Hepatocyte (in vitro differentiated cells): Measurements from ENCODE around the gene CIAO2B. TPM values are rescaled to one million over a fixed set of nuclear protein-coding genes. Genes with fewer than 3 reads are reported as not detected.

Experiments
- DNase-seq: peaks from one replicate; pipeline ENCODE4 v3.0.0-alpha.2; 2016; ENCODE audit warnings: low spot score
- H2AFZ ChIP-seq: fragments of 200-600 bp; sonication (generic); 2 replicates; pipeline ENCODE4 v1.6.0; 2016; ENCODE audit warnings: antibody characterized with exemption, mild to moderate bottlenecking
- H3K27ac ChIP-seq: fragments of 200-600 bp; sonication (generic); 2 replicates; pipeline ENCODE4 v1.5.1; 2016; ENCODE audit warnings: mild to moderate bottlenecking
- H3K27me3 ChIP-seq: fragments of 200-600 bp; sonication (generic); 2 replicates; pipeline ENCODE4 v1.6.1; 2016
- H3K36me3 ChIP-seq: fragments of 200-600 bp; sonication (generic); replicated peaks from 2 replicates; pipeline ENCODE4 v1.5.1; 2016; ENCODE audit warnings: low read depth; ENCODE audit not compliant: insufficient read depth
- H3K4me1 ChIP-seq: fragments of 200-600 bp; sonication (generic); 2 replicates; pipeline ENCODE4 v1.5.1; 2016; ENCODE audit warnings: mild to moderate bottlenecking, moderate library complexity; ENCODE audit not compliant: insufficient read depth
- H3K4me2 ChIP-seq: fragments of 200-600 bp; sonication (generic); 2 replicates; pipeline ENCODE4 v1.6.0; 2016
- H3K4me3 ChIP-seq: fragments of 200-600 bp; sonication (generic); 2 replicates; pipeline ENCODE4 v1.5.1; 2016; ENCODE audit warnings: mild to moderate bottlenecking
- H3K79me2 ChIP-seq: fragments of 200-600 bp; sonication (generic); 2 replicates; pipeline ENCODE4 v1.6.0; 2017; ENCODE audit warnings: mild to moderate bottlenecking
- H3K9me2 ChIP-seq: fragments of 200-600 bp; sonication (generic); replicated peaks from 2 replicates; pipeline ENCODE4 v1.6.0; 2017; ENCODE audit warnings: mild to moderate bottlenecking; ENCODE audit not compliant: insufficient read depth
- H3K9me3 ChIP-seq: fragments of 200-600 bp; sonication (generic); 2 replicates; pipeline ENCODE4 v1.5.1; 2016; ENCODE audit warnings: low read depth, mild to moderate bottlenecking
- H4K20me1 ChIP-seq: fragments of 200-600 bp; sonication (generic); 2 replicates; pipeline ENCODE4 v1.6.0; 2016; ENCODE audit warnings: mild to moderate bottlenecking; ENCODE audit not compliant: insufficient read depth, poor library complexity, severe bottlenecking
- CTCF ChIP-seq: fragments of 200-600 bp; sonication (generic); IDR thresholded peaks from 2 replicates; pipeline ENCODE4 v1.5.1; 2016; ENCODE audit warnings: antibody characterized with exemption, mild to moderate bottlenecking; ENCODE audit not compliant: poor library complexity
- EZH2 ChIP-seq: fragments of 200-600 bp; sonication (generic); IDR thresholded peaks from 2 replicates; pipeline ENCODE4 v1.6.1; 2016; ENCODE audit warnings: antibody characterized with exemption, mild to moderate bottlenecking, borderline replicate concordance
- EZH2phosphoT487 ChIP-seq: fragments of 200-600 bp; sonication (generic); IDR thresholded peaks from one replicate; pipeline ENCODE4 v1.6.1; 2018; ENCODE audit warnings: antibody characterized with exemption, mild to moderate bottlenecking, low read depth, moderate library complexity; ENCODE audit not compliant: unreplicated experiment, severe bottlenecking
- WGBS: methylation state at CpG from one replicate; pipeline ENCODE4 v1.1.6; 2016; ENCODE audit warnings: low lambda C conversion rate; ENCODE audit errors: missing lambda C conversion rate; 5-methylcytosine and 5-hydroxymethylcytosine counted together
- polyA plus RNA-seq: library from polyadenylated mRNA; unstranded; fragments of >200 nt; fragmentation: Nextera tagmentation; extraction: Ambion mirVana; gene quantifications from 2 replicates; pipeline ENCODE4 v1.2.1, GENCODE V29; 2016
- total RNA-seq: library from RNA; depleted of rRNA; stranded (reverse); fragments of >200 nt; gene quantifications from 2 replicates; pipeline ENCODE4 v1.2.3, GENCODE V29; 2014

The CIAO2B gene
- total and polyA plus RNA-seq, 2 experiments from 2014 or later: 131 to 147 TPM

DNA sequence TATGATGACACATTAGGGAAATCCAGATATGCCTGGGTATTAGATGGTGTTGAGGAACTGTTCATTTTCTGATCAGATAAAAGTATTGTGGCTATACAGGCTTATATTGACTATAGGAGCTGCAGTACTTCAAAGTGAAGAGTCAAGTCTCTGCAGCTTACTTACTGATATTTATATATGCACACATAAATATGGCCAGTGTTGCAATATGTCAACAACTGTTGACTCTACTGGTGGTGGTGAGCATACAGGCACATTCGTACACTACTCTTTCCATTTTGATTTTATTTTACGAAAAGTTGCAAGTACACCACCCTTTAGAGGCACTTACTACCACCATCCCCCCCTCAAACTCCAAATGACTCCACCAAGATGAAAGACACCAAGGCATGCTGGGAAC lies 2.5 kb downstream of the CIAO2B start:
- H3K79me2 ChIP-seq: peaks cover 36% of the 10 kb centered on the region
- H3K36me3 ChIP-seq: no peaks in the 10 kb centered on the region
- H2AFZ ChIP-seq: no peak overlapping the region
- H3K9me3 ChIP-seq: no peaks in the 10 kb centered on the region
- no peaks in the 10 kb centered on the region for H4K20me1 ChIP-seq
- TF ChIP-seq CTCF (no peak), EZH2 (no peak), EZH2phosphoT487 (no peak)
- H3K27ac ChIP-seq: no peak overlapping the region
- no peak overlapping the region for H3K4me2 ChIP-seq
- H3K4me3 ChIP-seq: no peak overlapping the region
- H3K4me1 ChIP-seq: peaks cover 22% of the 10 kb centered on the region
- WGBS: 94% methylated on average over 2 of the region's 2 CpGs
- no peaks in the 10 kb centered on the region for H3K9me2 ChIP-seq
- no peak for DNase-seq
- H3K27me3 ChIP-seq: no peaks in the 10 kb centered on the region

DNA sequence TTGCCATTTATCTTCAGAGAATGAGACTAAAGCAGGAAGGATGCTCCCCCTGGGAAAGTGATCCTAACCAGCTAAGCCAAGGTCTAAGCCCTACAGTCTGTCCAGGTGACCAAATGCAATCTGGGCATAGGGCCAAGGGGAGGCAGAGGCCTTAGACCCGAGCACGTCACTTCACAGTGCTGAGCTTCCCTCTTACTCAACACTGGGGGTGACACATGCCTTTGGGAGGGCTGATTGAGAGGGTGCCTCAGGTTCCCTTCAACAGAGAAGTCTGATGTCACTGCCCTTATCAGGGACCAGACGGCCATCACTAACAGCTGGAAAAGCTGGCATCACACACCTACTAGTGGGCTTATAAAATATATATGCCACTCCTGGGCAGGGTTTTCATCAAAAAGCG lies 4.0 kb downstream of the CIAO2B start:
- H3K4me2 ChIP-seq: no peak overlapping the region
- 78% methylated on average over 4 of the region's 4 CpGs for WGBS
- no peaks in the 10 kb centered on the region for H3K36me3 ChIP-seq
- H4K20me1 ChIP-seq: no peaks in the 10 kb centered on the region
- H3K27me3 ChIP-seq: peaks cover 14% of the 10 kb centered on the region
- peaks cover 21% of the 10 kb centered on the region for H3K79me2 ChIP-seq
- no peak for TF ChIP-seq EZH2phosphoT487
- TF ChIP-seq CTCF: no peak
- TF ChIP-seq EZH2: no peak
- DNase-seq: peak; percentile 73
- peak overlapping the region; percentile 69 for H3K27ac ChIP-seq
- no peaks in the 10 kb centered on the region for H3K9me2 ChIP-seq
- no peak overlapping the region for H3K4me3 ChIP-seq
- peaks cover 11% of the 10 kb centered on the region for H3K4me1 ChIP-seq
- H3K9me3 ChIP-seq: no peaks in the 10 kb centered on the region
- no peak overlapping the region for H2AFZ ChIP-seq

- Histone ChIP-seq H3K79me2 (peaks cover 12% of the 10 kb centered on the region), H4K20me1 (no peaks in the 10 kb centered on the region), H2AFZ (no peak overlapping the region), H3K4me3 (no peak overlapping the region), H3K4me1 (peaks cover 11% of the 10 kb centered on the region), H3K4me2 (no peak overlapping the region), H3K27ac (no peak overlapping the region), H3K9me3 (no peaks in the 10 kb centered on the region), H3K36me3 (no peaks in the 10 kb centered on the region), H3K27me3 (peaks cover 24% of the 10 kb centered on the region), H3K9me2 (no peaks in the 10 kb centered on the region)
- DNase-seq: peak; percentile 55
- TF ChIP-seq CTCF (peak; percentile 45), EZH2phosphoT487 (no peak)
- 80% methylated on average over 10 of the region's 10 CpGs for WGBS
Observed at GRCh38 chr16:66928702-66929388, 5.4 kb downstream of the CIAO2B start.
